HepG2 (cell line): ENCODE results near the gene NSUN5. TPM values are rescaled to one million over a fixed set of nuclear protein-coding genes. Genes with fewer than 3 reads are reported as not detected.
A peak's percentile ranks its signal among the peaks of the same experiment; 100 is the strongest.

ENCODE experiments used
- EP300 ChIP-seq, 3 experiments: sonication (generic) in 1 of 3; formaldehyde crosslinking in 1 of 3; IDR thresholded peaks; 2 replicates each; pipeline versions ENCODE4 v1.5.1 to v1.6.1; 2011 to 2020; ENCODE audit warnings: low read depth in 2 of 3, low read length in 2 of 3, borderline replicate concordance in 1 of 3, improper control_type of control experiment in 1 of 3, mild to moderate bottlenecking in 1 of 3, missing genetic modification reagents in 1 of 3, moderate library complexity in 1 of 3
- HNRNPLL ChIP-seq: fragments of 200-400 bp; formaldehyde crosslinking; IDR thresholded peaks from 2 replicates; pipeline ENCODE4 v1.6.1; 2017; ENCODE audit warnings: mild to moderate bottlenecking, low read depth, low read length; ENCODE audit not compliant: poor library complexity, severe bottlenecking
- HOXA7 ChIP-seq: sonication (generic); formaldehyde crosslinking; IDR thresholded peaks from 2 replicates; pipeline ENCODE4 v1.8.1; 2022; ENCODE audit warnings: mild to moderate bottlenecking, missing genetic modification reagents, moderate library complexity
- MXI1 ChIP-seq: IDR thresholded peaks from 3 replicates; pipeline ENCODE4 v1.6.1; 2012; ENCODE audit warnings: low read depth, low read length, inconsistent platforms, borderline replicate concordance
- NFYC ChIP-seq: IDR thresholded peaks from 2 replicates; pipeline ENCODE4 v1.6.1; 2016; ENCODE audit warnings: missing genetic modification reagents, missing compliant biosample characterization
- POLR2AphosphoS5 ChIP-seq: IDR thresholded peaks from 2 replicates; pipeline ENCODE4 v1.6.1; 2012; ENCODE audit warnings: low read depth, low read length
- TBL1XR1 ChIP-seq: fragments of 150-350 bp; IDR thresholded peaks from 2 replicates; pipeline ENCODE4 v1.6.1; 2014; ENCODE audit warnings: borderline replicate concordance, low read length; ENCODE audit not compliant: partially characterized antibody
- TBX2 ChIP-seq: sonication (generic); formaldehyde crosslinking; IDR thresholded peaks from 2 replicates; pipeline ENCODE4 v1.5.0; 2020; ENCODE audit warnings: missing genetic modification reagents, mild to moderate bottlenecking, borderline replicate concordance
- U2AF1 ChIP-seq: fragments of 200-400 bp; formaldehyde crosslinking; optimal IDR thresholded peaks from 2 replicates; pipeline ENCODE3; 2017; ENCODE audit warnings: mild to moderate bottlenecking, low read depth, low read length
- ZNF350 ChIP-seq: sonication (generic); formaldehyde crosslinking; IDR thresholded peaks from 2 replicates; pipeline ENCODE4 v1.4.0; 2020; ENCODE audit warnings: mild to moderate bottlenecking, low read depth, missing genetic modification reagents, borderline replicate concordance
- polyA plus RNA-seq, 8 experiments: library from polyadenylated mRNA; depleted of rRNA in 3 of 8; stranded (reverse) in 7 of 8; unstranded in 1 of 8; fragments of >200 nt; fragmentation: Illumina TruSeq in 4 of 8; extraction: Trizol in 4 of 8; gene quantifications; 2 replicates each; pipeline versions ENCODE4 v1.2.1 to v1.2.3, GENCODE V29; 2011 to 2016; ENCODE audit warnings: low read depth in 4 of 8, missing spikeins in 1 of 8, mixed read lengths in 1 of 8; ENCODE audit not compliant: insufficient read depth in 1 of 8
- total RNA-seq, 5 experiments: library from RNA; depleted of rRNA; stranded (reverse); fragments of >200 nt; fragmentation: Illumina TruSeq; extraction: Trizol; gene quantifications; 2 replicates each; pipeline ENCODE4 v1.2.3, GENCODE V29; 2016; ENCODE audit warnings: low read depth in 1 of 5
- TF ChIP-seq, protein P1 (sequence below): sonication (generic); formaldehyde crosslinking; conservative IDR thresholded peaks from 2 replicates; pipeline ENCODE4 v1.4.0; 2020; ENCODE audit warnings: mild to moderate bottlenecking, missing genetic modification reagents, moderate library complexity
- TF ChIP-seq, protein P2 (sequence below): sonication (generic); formaldehyde crosslinking; IDR thresholded peaks from 2 replicates; pipeline ENCODE4 v1.8.0; 2022; ENCODE audit warnings: mild to moderate bottlenecking, missing genetic modification reagents, moderate library complexity
- TF ChIP-seq, protein P3 (sequence below): IDR thresholded peaks from 2 replicates; pipeline ENCODE4 v1.6.1; 2018; ENCODE audit warnings: missing genetic modification reagents
- TF ChIP-seq, protein P4 (sequence below): sonication (generic); formaldehyde crosslinking; IDR thresholded peaks from 2 replicates; pipeline ENCODE4 v1.5.0; 2020; ENCODE audit warnings: missing genetic modification reagents
- TF ChIP-seq, protein P5 (sequence below): sonication (generic); formaldehyde crosslinking; IDR thresholded peaks from 2 replicates; pipeline ENCODE4 v1.8.0; 2022; ENCODE audit warnings: low read depth, missing genetic modification reagents
- TF ChIP-seq, protein P6 (sequence below): sonication (generic); formaldehyde crosslinking; IDR thresholded peaks from 2 replicates; pipeline ENCODE4 v1.4.0; 2020; ENCODE audit warnings: missing genetic modification reagents

The NSUN5 gene
- total and polyA plus RNA-seq, 2 of the 13 experiments (the other 11 are each of a cell fraction or from before 2014, with no cell fraction given): 19.9 to 35.8 TPM

DNA sequence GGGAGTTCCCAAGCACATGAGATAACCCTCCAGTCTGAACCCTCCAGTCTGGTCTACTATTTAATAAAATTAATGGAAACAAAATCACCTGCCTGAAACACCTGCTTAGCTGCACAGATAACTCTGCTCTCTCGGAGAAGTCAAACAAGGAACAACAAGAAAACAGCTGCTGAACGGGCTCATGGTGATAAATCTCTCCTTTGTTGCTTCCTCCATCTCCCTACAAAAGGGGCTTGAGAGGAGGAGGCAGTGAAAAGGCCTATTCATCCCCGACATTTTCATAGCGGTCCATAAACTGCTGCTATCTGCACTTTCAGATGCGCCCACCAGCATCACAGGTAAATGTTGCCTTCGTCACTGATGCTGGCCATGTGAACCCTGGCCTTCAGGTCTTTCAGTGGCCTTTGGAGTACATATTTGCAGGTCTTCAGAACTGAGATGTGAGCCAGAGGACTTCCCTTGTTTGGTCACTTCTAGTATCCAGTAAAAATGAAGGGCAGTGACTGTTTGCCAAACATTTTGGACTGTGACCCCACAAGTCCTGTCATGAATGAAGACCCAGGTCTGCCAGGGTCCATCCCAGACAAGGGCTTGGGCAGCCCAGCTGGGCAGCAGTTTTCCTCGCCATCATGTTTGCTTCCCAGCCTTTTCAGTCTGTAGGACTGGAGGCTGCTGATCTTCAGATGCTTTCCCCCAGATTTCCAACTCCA is 35.2 kb upstream of the NSUN5 start (continued):
- TF ChIP-seq, protein P1, sequence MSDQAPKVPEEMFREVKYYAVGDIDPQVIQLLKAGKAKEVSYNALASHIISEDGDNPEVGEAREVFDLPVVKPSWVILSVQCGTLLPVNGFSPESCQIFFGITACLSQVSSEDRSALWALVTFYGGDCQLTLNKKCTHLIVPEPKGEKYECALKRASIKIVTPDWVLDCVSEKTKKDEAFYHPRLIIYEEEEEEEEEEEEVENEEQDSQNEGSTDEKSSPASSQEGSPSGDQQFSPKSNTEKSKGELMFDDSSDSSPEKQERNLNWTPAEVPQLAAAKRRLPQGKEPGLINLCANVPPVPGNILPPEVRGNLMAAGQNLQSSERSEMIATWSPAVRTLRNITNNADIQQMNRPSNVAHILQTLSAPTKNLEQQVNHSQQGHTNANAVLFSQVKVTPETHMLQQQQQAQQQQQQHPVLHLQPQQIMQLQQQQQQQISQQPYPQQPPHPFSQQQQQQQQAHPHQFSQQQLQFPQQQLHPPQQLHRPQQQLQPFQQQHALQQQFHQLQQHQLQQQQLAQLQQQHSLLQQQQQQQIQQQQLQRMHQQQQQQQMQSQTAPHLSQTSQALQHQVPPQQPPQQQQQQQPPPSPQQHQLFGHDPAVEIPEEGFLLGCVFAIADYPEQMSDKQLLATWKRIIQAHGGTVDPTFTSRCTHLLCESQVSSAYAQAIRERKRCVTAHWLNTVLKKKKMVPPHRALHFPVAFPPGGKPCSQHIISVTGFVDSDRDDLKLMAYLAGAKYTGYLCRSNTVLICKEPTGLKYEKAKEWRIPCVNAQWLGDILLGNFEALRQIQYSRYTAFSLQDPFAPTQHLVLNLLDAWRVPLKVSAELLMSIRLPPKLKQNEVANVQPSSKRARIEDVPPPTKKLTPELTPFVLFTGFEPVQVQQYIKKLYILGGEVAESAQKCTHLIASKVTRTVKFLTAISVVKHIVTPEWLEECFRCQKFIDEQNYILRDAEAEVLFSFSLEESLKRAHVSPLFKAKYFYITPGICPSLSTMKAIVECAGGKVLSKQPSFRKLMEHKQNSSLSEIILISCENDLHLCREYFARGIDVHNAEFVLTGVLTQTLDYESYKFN: peak; percentile 85
- TF ChIP-seq, protein P2, sequence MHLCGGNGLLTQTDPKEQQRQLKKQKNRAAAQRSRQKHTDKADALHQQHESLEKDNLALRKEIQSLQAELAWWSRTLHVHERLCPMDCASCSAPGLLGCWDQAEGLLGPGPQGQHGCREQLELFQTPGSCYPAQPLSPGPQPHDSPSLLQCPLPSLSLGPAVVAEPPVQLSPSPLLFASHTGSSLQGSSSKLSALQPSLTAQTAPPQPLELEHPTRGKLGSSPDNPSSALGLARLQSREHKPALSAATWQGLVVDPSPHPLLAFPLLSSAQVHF (CRISPR knock-in tag): no peak
- no peak for TF ChIP-seq ZNF350 (CRISPR knock-in tag)
- TF ChIP-seq, protein P3, sequence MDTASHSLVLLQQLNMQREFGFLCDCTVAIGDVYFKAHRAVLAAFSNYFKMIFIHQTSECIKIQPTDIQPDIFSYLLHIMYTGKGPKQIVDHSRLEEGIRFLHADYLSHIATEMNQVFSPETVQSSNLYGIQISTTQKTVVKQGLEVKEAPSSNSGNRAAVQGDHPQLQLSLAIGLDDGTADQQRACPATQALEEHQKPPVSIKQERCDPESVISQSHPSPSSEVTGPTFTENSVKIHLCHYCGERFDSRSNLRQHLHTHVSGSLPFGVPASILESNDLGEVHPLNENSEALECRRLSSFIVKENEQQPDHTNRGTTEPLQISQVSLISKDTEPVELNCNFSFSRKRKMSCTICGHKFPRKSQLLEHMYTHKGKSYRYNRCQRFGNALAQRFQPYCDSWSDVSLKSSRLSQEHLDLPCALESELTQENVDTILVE (CRISPR knock-in tag): no peak
- no peak for TF ChIP-seq U2AF1
- TF ChIP-seq, protein P4, sequence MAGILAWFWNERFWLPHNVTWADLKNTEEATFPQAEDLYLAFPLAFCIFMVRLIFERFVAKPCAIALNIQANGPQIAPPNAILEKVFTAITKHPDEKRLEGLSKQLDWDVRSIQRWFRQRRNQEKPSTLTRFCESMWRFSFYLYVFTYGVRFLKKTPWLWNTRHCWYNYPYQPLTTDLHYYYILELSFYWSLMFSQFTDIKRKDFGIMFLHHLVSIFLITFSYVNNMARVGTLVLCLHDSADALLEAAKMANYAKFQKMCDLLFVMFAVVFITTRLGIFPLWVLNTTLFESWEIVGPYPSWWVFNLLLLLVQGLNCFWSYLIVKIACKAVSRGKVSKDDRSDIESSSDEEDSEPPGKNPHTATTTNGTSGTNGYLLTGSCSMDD (CRISPR knock-in tag): no peak
- no peak for TF ChIP-seq POLR2AphosphoS5
- TF ChIP-seq NFYC (CRISPR knock-in tag): no peak
- TF ChIP-seq HOXA7: no peak
- TF ChIP-seq TBX2 (CRISPR knock-in tag): peak; percentile 17; the same call in 1 of the 2 replicates
- no peak for TF ChIP-seq MXI1
- TF ChIP-seq TBL1XR1: no peak
- peak in 1 of 2 experiments; percentile 62; a peak in 1 of 4 replicates for TF ChIP-seq EP300 (IDR thresholded peaks at IDR 0.05; ENCODE audit: low read depth in 2 of 2, low read length in 2 of 2)
- no peak; the same call in 1 of the 2 replicates for TF ChIP-seq EP300 (CRISPR knock-in tag; IDR thresholded peaks at IDR 0.05; ENCODE audit: borderline replicate concordance)
- no peak for TF ChIP-seq HNRNPLL
- TF ChIP-seq, protein P5, sequence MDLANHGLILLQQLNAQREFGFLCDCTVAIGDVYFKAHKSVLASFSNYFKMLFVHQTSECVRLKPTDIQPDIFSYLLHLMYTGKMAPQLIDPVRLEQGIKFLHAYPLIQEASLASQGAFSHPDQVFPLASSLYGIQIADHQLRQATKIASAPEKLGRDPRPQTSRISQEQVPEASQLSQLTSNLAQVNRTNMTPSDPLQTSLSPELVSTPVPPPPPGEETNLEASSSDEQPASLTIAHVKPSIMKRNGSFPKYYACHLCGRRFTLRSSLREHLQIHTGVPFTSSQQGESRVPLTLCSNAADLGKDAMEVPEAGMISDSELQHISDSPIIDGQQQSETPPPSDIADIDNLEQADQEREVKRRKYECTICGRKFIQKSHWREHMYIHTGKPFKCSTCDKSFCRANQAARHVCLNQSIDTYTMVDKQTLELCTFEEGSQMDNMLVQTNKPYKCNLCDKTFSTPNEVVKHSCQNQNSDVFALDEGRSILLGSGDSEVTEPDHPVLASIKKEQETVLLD (CRISPR knock-in tag): no peak
- TF ChIP-seq, protein P6, sequence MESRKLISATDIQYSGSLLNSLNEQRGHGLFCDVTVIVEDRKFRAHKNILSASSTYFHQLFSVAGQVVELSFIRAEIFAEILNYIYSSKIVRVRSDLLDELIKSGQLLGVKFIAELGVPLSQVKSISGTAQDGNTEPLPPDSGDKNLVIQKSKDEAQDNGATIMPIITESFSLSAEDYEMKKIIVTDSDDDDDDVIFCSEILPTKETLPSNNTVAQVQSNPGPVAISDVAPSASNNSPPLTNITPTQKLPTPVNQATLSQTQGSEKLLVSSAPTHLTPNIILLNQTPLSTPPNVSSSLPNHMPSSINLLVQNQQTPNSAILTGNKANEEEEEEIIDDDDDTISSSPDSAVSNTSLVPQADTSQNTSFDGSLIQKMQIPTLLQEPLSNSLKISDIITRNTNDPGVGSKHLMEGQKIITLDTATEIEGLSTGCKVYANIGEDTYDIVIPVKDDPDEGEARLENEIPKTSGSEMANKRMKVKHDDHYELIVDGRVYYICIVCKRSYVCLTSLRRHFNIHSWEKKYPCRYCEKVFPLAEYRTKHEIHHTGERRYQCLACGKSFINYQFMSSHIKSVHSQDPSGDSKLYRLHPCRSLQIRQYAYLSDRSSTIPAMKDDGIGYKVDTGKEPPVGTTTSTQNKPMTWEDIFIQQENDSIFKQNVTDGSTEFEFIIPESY (CRISPR knock-in tag): no peak
